GM12892 (cell line): ENCODE data around the gene ADAMTSL3.

Source experiments
- POLR2A ChIP-seq: IDR thresholded peaks from 2 replicates; pipeline ENCODE4 v1.6.1; 2011; ENCODE audit warnings: low read depth, low read length, control low read depth
- POLR2AphosphoS5 ChIP-seq: IDR thresholded peaks from 2 replicates; pipeline ENCODE4 v1.6.1; 2011; ENCODE audit warnings: low read depth, low read length, control low read depth
- TAF1 ChIP-seq: IDR thresholded peaks from 2 replicates; pipeline ENCODE4 v1.6.1; 2011; ENCODE audit warnings: low read depth, mild to moderate bottlenecking, control low read depth, low read length, borderline replicate concordance

- TF ChIP-seq TAF1 (no peak), POLR2AphosphoS5 (no peak), POLR2A (no peak)
Observed at GRCh38 chr15:83813682-83814081, 159.8 kb downstream of the ADAMTSL3 start.
